GM23338 (cell line): ENCODE results near the gene ANKRD22. TPM values are rescaled to one million over a fixed set of nuclear protein-coding genes. Genes with fewer than 3 reads are reported as not detected.

Experiments used
- ATAC-seq: fragments of 200-7000 bp; cut with Tn5 transposase; 3 replicates; pipeline ENCODE4 v1.9.1; 2020
- DNase-seq: peaks from one replicate; pipeline ENCODE4 v3.0.0-alpha.2; 2015; ENCODE audit warnings: low spot score
- H2AFZ ChIP-seq: fragments of 200-600 bp; sonication (generic); 2 replicates; pipeline ENCODE4 v1.8.0; 2016; ENCODE audit warnings: antibody characterized with exemption, mild to moderate bottlenecking, moderate library complexity
- H3F3A ChIP-seq: fragments of 200-600 bp; sonication (generic); replicated peaks from 2 replicates; pipeline ENCODE4 v1.8.0; 2017; ENCODE audit warnings: antibody characterized with exemption, mixed run types, low read depth
- H3K27ac ChIP-seq: fragments of 200-600 bp; sonication (generic); 2 replicates; pipeline ENCODE4 v1.6.1; 2016; ENCODE audit warnings: low read depth
- H3K27me3 ChIP-seq: fragments of 200-600 bp; sonication (generic); 2 replicates; pipeline ENCODE4 v1.8.0; 2016; ENCODE audit warnings: mild to moderate bottlenecking, mixed run types, moderate library complexity; ENCODE audit not compliant: insufficient read depth
- H3K36me3 ChIP-seq: fragments of 200-600 bp; sonication (generic); 2 replicates; pipeline ENCODE4 v1.8.0; 2016; ENCODE audit warnings: mild to moderate bottlenecking; ENCODE audit not compliant: insufficient read depth
- H3K4me1 ChIP-seq: fragments of 200-600 bp; sonication (generic); 2 replicates; pipeline ENCODE4 v1.8.0; 2016; ENCODE audit warnings: mild to moderate bottlenecking, moderate library complexity; ENCODE audit not compliant: insufficient read depth
- H3K4me2 ChIP-seq: fragments of 200-600 bp; sonication (generic); 2 replicates; pipeline ENCODE4 v1.7.1; 2017; ENCODE audit warnings: mixed run types
- H3K4me3 ChIP-seq: fragments of 200-600 bp; sonication (generic); 2 replicates; pipeline ENCODE4 v1.6.1; 2016; ENCODE audit warnings: mixed run types
- H3K79me2 ChIP-seq: fragments of 200-600 bp; sonication (generic); replicated peaks from 2 replicates; pipeline ENCODE4 v1.8.0; 2017; ENCODE audit warnings: mild to moderate bottlenecking; ENCODE audit not compliant: insufficient read depth
- H3K9me2 ChIP-seq: fragments of 200-600 bp; sonication (generic); 2 replicates; pipeline ENCODE4 v1.8.0; 2017; ENCODE audit not compliant: insufficient read depth
- H4K20me1 ChIP-seq: fragments of 200-600 bp; sonication (generic); replicated peaks from 2 replicates; pipeline ENCODE4 v1.8.0; 2017; ENCODE audit warnings: mild to moderate bottlenecking; ENCODE audit not compliant: insufficient read depth
- H3K27ac Mint-ChIP-seq: 2 replicates; pipeline ENCODE4 v1.8.0; 2020; ENCODE audit warnings: inconsistent platforms, mild to moderate bottlenecking, moderate library complexity, mixed read lengths
- H3K27me3 Mint-ChIP-seq: 3 replicates; pipeline ENCODE4 v1.8.0; 2022; ENCODE audit warnings: low read depth, mild to moderate bottlenecking, moderate library complexity, mixed read lengths, inconsistent platforms; ENCODE audit not compliant: insufficient read depth, poor library complexity
- H3K36me3 Mint-ChIP-seq: 3 replicates; pipeline ENCODE4 v1.8.0; 2021; ENCODE audit warnings: low read depth, mild to moderate bottlenecking, inconsistent platforms, moderate library complexity, mixed read lengths
- H3K4me1 Mint-ChIP-seq: 3 replicates; pipeline ENCODE4 v1.8.0; 2020; ENCODE audit warnings: mild to moderate bottlenecking, inconsistent platforms, mixed read lengths
- H3K4me3 Mint-ChIP-seq: 3 replicates; pipeline ENCODE4 v1.8.0; 2021; ENCODE audit warnings: moderate library complexity, mild to moderate bottlenecking, inconsistent platforms, mixed read lengths
- H3K9me3 Mint-ChIP-seq: 3 replicates; pipeline ENCODE4 v1.8.0; 2020; ENCODE audit warnings: moderate library complexity, mild to moderate bottlenecking, inconsistent platforms, mixed read lengths
- CREB1 ChIP-seq: fragments of 250-450 bp; sonication (Bioruptor Pico); IDR thresholded peaks from 2 replicates; pipeline ENCODE4 v1.5.0; 2020; ENCODE audit warnings: low read depth, mild to moderate bottlenecking, moderate library complexity
- ETS1 ChIP-seq: IDR thresholded peaks from 2 replicates; pipeline ENCODE4 v1.6.1; 2016; ENCODE audit warnings: antibody characterized with exemption
- EZH2 ChIP-seq: fragments of 200-600 bp; sonication (generic); IDR thresholded peaks from one replicate; pipeline ENCODE4 v1.8.0; 2017; ENCODE audit warnings: antibody characterized with exemption, mild to moderate bottlenecking, low read depth; ENCODE audit not compliant: unreplicated experiment
- EZH2phosphoT487 ChIP-seq: fragments of 200-600 bp; sonication (generic); IDR thresholded peaks from one replicate; pipeline ENCODE4 v1.8.1; 2018; ENCODE audit warnings: antibody characterized with exemption; ENCODE audit not compliant: unreplicated experiment
- NANOG ChIP-seq: IDR thresholded peaks from 2 replicates; pipeline ENCODE4 v1.6.1; 2016; ENCODE audit warnings: antibody characterized with exemption, borderline replicate concordance
- REST ChIP-seq: IDR thresholded peaks from one replicate; pipeline ENCODE4 v1.6.1; 2018; ENCODE audit warnings: antibody characterized with exemption; ENCODE audit not compliant: unreplicated experiment
- STAT1 ChIP-seq: IDR thresholded peaks from one replicate; pipeline ENCODE4 v1.6.1; 2016; ENCODE audit warnings: antibody characterized with exemption; ENCODE audit not compliant: unreplicated experiment
- ZNF114 ChIP-seq: fragments of 250-450 bp; sonication (Bioruptor Pico); IDR thresholded peaks from 2 replicates; pipeline ENCODE4 v1.5.0; 2020; ENCODE audit warnings: mild to moderate bottlenecking, moderate library complexity
- ZNF331 ChIP-seq: fragments of 250-450 bp; sonication (Bioruptor Pico); IDR thresholded peaks from 2 replicates; pipeline ENCODE4 v1.5.0; 2020; ENCODE audit warnings: low read depth, mild to moderate bottlenecking, moderate library complexity
- polyA plus RNA-seq: library from polyadenylated mRNA; unstranded; fragments of >200 nt; fragmentation: Nextera tagmentation; extraction: Ambion mirVana; gene quantifications from 2 replicates; pipeline ENCODE4 v1.2.1, GENCODE V29; 2016
- total RNA-seq: library from RNA; depleted of rRNA; stranded (reverse); fragments of >200 nt; shearing (Covaris generic); gene quantifications from 2 replicates; pipeline ENCODE4 v1.2.3, GENCODE V29; 2014
- TF ChIP-seq, protein P1 (sequence below): fragments of 250-450 bp; sonication (Bioruptor Pico); IDR thresholded peaks from 2 replicates; pipeline ENCODE4 v1.5.0; 2020; ENCODE audit warnings: mild to moderate bottlenecking, moderate library complexity

Gene ANKRD22
- total and polyA plus RNA-seq, 2 experiments from 2014 or later: not detected

DNA sequence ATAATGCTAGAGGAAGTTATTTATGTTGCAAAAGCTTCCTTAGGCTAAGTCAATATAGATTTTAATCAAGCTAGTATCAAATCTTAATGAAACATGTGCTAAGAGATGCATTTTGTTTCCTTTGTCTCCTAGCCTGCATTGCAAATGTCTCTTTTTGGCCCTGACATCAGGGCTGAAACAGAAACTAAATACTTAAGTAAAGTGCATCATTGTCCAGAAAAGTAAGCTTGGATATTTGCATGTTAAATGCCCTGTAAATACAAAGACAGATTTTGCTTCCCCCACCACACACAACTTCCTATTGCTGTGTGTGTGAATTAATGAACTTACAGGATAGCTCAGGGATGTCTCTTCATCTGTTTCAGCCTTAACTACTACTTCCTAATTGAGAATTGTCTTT is 18.4 kb upstream of the ANKRD22 start:
- Histone ChIP-seq H3K27ac (no peak overlapping the region; the same call in 1 of the 2 replicates), H3K9me2 (no peaks in the 10 kb centered on the region), H3F3A (no peaks in the 10 kb centered on the region), H4K20me1 (no peaks in the 10 kb centered on the region), H3K79me2 (no peaks in the 10 kb centered on the region), H3K4me2 (no peak overlapping the region), H3K36me3 (no peaks in the 10 kb centered on the region), H3K4me1 (peaks cover 6% of the 10 kb centered on the region), H3K4me3 (no peak overlapping the region), H3K27me3 (no peaks in the 10 kb centered on the region), H2AFZ (peak overlapping the region; percentile 63; the same call in 1 of the 2 replicates)
- DNase-seq (no peak), ATAC-seq (no peak)
- Mint-ChIP-seq H3K9me3 (no peaks in the 10 kb centered on the region), H3K36me3 (no peaks in the 10 kb centered on the region), H3K4me1 (peaks cover 3% of the 10 kb centered on the region; the same call in 2 of the 3 replicates), H3K27ac (no peak overlapping the region), H3K27me3 (no peaks in the 10 kb centered on the region), H3K4me3 (no peak overlapping the region)
- TF ChIP-seq STAT1 (no peak), EZH2 (no peak), ZNF331 (CRISPR knock-in tag) (no peak), ZNF114 (CRISPR knock-in tag) (no peak), EZH2phosphoT487 (no peak), ETS1 (no peak), REST (no peak), NANOG (no peak), CREB1 (CRISPR knock-in tag) (no peak)
- TF ChIP-seq, protein P1, sequence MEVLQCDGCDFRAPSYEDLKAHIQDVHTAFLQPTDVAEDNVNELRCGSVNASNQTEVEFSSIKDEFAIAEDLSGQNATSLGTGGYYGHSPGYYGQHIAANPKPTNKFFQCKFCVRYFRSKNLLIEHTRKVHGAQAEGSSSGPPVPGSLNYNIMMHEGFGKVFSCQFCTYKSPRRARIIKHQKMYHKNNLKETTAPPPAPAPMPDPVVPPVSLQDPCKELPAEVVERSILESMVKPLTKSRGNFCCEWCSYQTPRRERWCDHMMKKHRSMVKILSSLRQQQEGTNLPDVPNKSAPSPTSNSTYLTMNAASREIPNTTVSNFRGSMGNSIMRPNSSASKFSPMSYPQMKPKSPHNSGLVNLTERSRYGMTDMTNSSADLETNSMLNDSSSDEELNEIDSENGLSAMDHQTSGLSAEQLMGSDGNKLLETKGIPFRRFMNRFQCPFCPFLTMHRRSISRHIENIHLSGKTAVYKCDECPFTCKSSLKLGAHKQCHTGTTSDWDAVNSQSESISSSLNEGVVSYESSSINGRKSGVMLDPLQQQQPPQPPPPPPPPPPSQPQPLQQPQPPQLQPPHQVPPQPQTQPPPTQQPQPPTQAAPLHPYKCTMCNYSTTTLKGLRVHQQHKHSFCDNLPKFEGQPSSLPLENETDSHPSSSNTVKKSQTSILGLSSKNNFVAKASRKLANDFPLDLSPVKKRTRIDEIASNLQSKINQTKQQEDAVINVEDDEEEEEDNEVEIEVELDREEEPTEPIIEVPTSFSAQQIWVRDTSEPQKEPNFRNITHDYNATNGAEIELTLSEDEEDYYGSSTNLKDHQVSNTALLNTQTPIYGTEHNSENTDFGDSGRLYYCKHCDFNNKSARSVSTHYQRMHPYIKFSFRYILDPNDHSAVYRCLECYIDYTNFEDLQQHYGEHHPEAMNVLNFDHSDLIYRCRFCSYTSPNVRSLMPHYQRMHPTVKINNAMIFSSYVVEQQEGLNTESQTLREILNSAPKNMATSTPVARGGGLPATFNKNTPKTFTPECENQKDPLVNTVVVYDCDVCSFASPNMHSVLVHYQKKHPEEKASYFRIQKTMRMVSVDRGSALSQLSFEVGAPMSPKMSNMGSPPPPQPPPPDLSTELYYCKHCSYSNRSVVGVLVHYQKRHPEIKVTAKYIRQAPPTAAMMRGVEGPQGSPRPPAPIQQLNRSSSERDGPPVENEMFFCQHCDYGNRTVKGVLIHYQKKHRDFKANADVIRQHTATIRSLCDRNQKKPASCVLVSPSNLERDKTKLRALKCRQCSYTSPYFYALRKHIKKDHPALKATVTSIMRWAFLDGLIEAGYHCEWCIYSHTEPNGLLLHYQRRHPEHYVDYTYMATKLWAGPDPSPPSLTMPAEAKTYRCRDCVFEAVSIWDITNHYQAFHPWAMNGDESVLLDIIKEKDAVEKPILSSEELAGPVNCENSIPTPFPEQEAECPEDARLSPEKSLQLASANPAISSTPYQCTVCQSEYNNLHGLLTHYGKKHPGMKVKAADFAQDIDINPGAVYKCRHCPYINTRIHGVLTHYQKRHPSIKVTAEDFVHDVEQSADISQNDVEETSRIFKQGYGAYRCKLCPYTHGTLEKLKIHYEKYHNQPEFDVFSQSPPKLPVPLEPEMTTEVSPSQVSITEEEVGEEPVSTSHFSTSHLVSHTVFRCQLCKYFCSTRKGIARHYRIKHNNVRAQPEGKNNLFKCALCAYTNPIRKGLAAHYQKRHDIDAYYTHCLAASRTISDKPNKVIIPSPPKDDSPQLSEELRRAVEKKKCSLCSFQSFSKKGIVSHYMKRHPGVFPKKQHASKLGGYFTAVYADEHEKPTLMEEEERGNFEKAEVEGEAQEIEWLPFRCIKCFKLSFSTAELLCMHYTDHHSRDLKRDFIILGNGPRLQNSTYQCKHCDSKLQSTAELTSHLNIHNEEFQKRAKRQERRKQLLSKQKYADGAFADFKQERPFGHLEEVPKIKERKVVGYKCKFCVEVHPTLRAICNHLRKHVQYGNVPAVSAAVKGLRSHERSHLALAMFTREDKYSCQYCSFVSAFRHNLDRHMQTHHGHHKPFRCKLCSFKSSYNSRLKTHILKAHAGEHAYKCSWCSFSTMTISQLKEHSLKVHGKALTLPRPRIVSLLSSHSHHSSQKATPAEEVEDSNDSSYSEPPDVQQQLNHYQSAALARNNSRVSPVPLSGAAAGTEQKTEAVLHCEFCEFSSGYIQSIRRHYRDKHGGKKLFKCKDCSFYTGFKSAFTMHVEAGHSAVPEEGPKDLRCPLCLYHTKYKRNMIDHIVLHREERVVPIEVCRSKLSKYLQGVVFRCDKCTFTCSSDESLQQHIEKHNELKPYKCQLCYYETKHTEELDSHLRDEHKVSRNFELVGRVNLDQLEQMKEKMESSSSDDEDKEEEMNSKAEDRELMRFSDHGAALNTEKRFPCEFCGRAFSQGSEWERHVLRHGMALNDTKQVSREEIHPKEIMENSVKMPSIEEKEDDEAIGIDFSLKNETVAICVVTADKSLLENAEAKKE (CRISPR knock-in tag): no peak
